HFFc6 (cell line): ENCODE results near the gene ITPRIPL1. TPM values are rescaled to one million over a fixed set of nuclear protein-coding genes. Genes with fewer than 3 reads are reported as not detected.
A peak's percentile ranks its signal among the peaks of the same experiment; 100 is the strongest.

ENCODE experiments used
- DNase-seq: peaks from one replicate; pipeline ENCODE4 v3.0.0-alpha.2; 2018
- H3K27ac Mint-ChIP-seq: 2 replicates; pipeline ENCODE4 v1.8.0; 2020; ENCODE audit warnings: mild to moderate bottlenecking, mixed read lengths
- H3K27me3 Mint-ChIP-seq: 2 replicates; pipeline ENCODE4 v1.8.0; 2021; ENCODE audit warnings: mild to moderate bottlenecking, moderate library complexity, mixed read lengths; ENCODE audit not compliant: insufficient read depth
- H3K36me3 Mint-ChIP-seq: 2 replicates; pipeline ENCODE4 v1.8.0; 2021; ENCODE audit warnings: low read depth, mixed read lengths
- H3K4me1 Mint-ChIP-seq: 2 replicates; pipeline ENCODE4 v1.8.0; 2020; ENCODE audit warnings: low read depth, mixed read lengths
- H3K4me3 Mint-ChIP-seq: 2 replicates; pipeline ENCODE4 v1.8.0; 2020; ENCODE audit warnings: mild to moderate bottlenecking, moderate library complexity, mixed read lengths
- H3K9me3 Mint-ChIP-seq: 2 replicates; pipeline ENCODE4 v1.8.0; 2020; ENCODE audit warnings: mild to moderate bottlenecking, mixed read lengths
- total RNA-seq, 6 experiments: library from RNA; stranded (reverse); fragmentation: NEBNext Ultra II Directional; extraction: Animal tissue kit (Norgen Biotek cat#: 25700); gene quantifications; 2 replicates in 1 of 6; 3 replicates in 5 of 6; pipeline ENCODE4 v1.2.3, GENCODE V29; 2021
- TF ChIP-seq, protein P1 (sequence below): fragments of 200-600 bp; sonication (generic); IDR thresholded peaks from 2 replicates; pipeline ENCODE4 v1.5.0; 2021; ENCODE audit warnings: antibody characterized with exemption, mild to moderate bottlenecking

Gene ITPRIPL1
- total RNA-seq, 6 experiments from 2014 or later: 0.55 to 1.2 (median 0.94) TPM

DNA sequence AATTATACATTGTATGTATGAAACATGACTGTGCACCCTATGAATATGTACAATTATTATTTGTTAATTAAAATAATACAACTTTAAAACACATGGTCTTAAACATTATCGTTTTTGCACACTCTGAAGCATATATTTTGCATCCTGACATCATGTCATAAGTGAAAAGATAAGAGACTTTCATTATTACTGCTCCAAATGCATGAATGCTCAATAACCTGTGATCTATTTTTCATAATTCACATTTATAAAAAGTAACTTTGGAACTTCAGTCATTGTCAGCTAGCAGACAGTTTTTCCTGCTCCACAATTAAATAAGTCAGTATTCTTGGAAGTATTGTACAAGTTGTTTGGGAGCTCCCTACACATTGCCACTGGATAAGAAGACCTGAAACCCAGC, 1.3 kb upstream of the ITPRIPL1 start:
- Mint-ChIP-seq H3K27me3 (peaks cover 18% of the 10 kb centered on the region; the same call in 1 of the 2 replicates), H3K9me3 (no peaks in the 10 kb centered on the region), H3K27ac (no peak overlapping the region), H3K4me1 (peaks cover 23% of the 10 kb centered on the region), H3K36me3 (no peaks in the 10 kb centered on the region; the same call in none of the 2 replicates), H3K4me3 (no peak overlapping the region)
- TF ChIP-seq, protein P1, sequence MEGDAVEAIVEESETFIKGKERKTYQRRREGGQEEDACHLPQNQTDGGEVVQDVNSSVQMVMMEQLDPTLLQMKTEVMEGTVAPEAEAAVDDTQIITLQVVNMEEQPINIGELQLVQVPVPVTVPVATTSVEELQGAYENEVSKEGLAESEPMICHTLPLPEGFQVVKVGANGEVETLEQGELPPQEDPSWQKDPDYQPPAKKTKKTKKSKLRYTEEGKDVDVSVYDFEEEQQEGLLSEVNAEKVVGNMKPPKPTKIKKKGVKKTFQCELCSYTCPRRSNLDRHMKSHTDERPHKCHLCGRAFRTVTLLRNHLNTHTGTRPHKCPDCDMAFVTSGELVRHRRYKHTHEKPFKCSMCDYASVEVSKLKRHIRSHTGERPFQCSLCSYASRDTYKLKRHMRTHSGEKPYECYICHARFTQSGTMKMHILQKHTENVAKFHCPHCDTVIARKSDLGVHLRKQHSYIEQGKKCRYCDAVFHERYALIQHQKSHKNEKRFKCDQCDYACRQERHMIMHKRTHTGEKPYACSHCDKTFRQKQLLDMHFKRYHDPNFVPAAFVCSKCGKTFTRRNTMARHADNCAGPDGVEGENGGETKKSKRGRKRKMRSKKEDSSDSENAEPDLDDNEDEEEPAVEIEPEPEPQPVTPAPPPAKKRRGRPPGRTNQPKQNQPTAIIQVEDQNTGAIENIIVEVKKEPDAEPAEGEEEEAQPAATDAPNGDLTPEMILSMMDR: no peak
- DNase-seq: no peak

DNA sequence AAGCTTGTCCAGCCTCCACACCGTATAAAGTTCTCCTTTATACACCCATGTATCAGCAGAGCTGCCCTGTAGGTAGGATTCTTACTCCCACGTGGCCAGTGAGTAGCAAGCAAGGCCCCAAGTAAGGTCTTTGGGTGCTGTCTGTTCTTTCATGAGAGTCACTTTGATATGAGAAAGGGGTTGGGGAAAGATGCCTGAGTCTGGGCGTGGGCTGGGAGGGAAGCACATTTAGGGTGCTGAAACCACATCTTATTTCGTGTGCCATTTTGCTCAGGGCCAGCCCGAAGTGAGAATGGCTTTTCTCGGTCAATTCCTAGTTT, 436 bp upstream of the ITPRIPL1 start:
- H3K27ac Mint-ChIP-seq: no peak overlapping the region

DNA sequence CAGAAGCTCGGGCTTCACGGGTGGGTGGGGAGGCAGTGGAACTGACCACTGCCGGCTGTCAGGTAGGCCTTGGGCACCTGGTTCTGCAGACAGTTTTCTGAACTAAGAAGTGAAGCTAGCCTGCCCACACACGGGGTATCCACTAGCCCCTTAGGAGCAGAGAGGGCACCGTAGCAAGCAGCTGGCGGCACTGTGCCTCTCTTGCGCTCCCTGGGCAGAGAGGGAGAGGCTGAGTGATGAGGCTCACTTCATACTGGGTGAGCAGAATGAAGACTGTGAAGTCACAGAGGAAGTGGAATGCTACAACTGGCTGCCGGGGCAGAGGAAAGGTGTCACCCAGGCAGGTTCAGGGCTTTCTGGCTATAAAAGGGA, 753 bp downstream of the ITPRIPL1 start:
- peak overlapping the region; percentile 85; the same call in 1 of the 2 replicates for H3K4me3 Mint-ChIP-seq
- H3K4me1 Mint-ChIP-seq: peaks cover 28% of the 10 kb centered on the region
- TF ChIP-seq, protein P1: no peak
- no peak overlapping the region for H3K27ac Mint-ChIP-seq
- no peaks in the 10 kb centered on the region; the same call in 1 of the 2 replicates for H3K36me3 Mint-ChIP-seq
- H3K9me3 Mint-ChIP-seq: no peaks in the 10 kb centered on the region
- peaks cover 18% of the 10 kb centered on the region; the same call in 1 of the 2 replicates for H3K27me3 Mint-ChIP-seq
- no peak for DNase-seq

More for the DNA sequence above, 436 bp upstream of the ITPRIPL1 start:
- peaks cover 30% of the 10 kb centered on the region for H3K4me1 Mint-ChIP-seq
- H3K27me3 Mint-ChIP-seq: peaks cover 18% of the 10 kb centered on the region; the same call in 1 of the 2 replicates
- TF ChIP-seq, protein P1: no peak
- H3K36me3 Mint-ChIP-seq: no peaks in the 10 kb centered on the region; the same call in 1 of the 2 replicates
- H3K9me3 Mint-ChIP-seq: no peaks in the 10 kb centered on the region
- no peak for DNase-seq
- H3K4me3 Mint-ChIP-seq: peak overlapping the region; percentile 76

DNA sequence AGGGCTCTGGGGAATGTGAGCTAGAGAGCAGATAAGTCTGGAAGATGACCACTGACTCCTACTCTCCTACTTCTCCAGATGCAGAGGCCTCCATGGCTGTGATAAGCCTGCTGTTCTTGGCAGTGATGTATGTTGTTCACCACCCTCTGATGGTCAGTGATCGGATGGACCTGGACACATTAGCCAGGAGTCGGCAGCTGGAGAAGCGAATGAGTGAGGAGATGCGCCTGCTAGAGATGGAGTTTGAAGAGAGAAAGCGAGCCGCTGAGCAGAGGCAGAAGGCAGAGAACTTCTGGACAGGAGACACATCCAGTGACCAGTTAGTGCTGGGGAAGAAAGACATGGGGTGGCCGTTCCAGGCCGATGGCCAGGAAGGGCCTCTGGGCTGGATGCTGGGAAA, 1.4 kb downstream of the ITPRIPL1 start:
- Mint-ChIP-seq H3K9me3 (no peaks in the 10 kb centered on the region), H3K27me3 (peaks cover 18% of the 10 kb centered on the region; the same call in 1 of the 2 replicates), H3K27ac (no peak overlapping the region), H3K4me1 (peaks cover 22% of the 10 kb centered on the region), H3K36me3 (no peaks in the 10 kb centered on the region; the same call in 1 of the 2 replicates), H3K4me3 (no peak overlapping the region)
- no peak for DNase-seq
- TF ChIP-seq, protein P1: no peak

DNA sequence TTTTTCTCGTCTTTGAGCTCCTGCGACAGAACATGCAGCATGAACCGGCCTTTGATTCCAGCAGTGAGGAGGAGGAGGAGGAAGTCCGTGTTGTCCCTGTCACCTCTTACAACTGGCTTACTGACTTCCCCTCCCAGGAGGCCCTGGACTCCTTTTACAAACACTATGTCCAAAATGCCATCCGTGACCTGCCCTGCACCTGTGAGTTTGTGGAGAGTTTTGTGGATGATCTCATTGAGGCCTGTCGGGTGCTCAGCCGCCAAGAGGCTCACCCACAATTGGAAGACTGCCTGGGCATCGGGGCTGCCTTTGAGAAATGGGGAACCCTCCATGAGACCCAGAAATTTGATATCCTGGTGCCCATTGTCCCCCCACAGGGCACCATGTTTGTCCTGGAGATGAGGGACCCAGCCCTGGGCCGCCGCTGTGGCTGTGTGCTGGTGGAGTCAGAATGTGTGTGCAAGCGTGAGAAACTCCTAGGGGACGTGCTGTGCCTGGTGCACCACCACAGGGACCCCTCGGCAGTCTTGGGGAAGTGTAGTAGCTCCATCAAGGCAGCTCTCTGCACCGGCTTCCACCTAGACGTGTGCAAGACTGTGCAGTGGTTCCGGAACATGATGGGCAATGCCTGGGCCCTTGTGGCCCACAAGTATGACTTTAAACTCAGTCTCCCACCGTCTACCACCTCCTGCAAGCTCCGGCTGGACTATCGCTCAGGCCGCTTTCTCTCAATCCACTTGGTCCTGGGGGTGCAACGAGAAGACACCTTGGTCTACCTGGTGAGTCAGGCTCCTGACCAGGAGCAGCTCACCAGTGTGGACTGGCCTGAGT, 2.1 kb downstream of the ITPRIPL1 start:
- Mint-ChIP-seq H3K27ac (no peak overlapping the region), H3K9me3 (no peaks in the 10 kb centered on the region), H3K36me3 (no peaks in the 10 kb centered on the region; the same call in 1 of the 2 replicates), H3K4me3 (no peak overlapping the region), H3K4me1 (peaks cover 22% of the 10 kb centered on the region), H3K27me3 (peaks cover 18% of the 10 kb centered on the region; the same call in 1 of the 2 replicates)
- TF ChIP-seq, protein P1: no peak
- DNase-seq: no peak
